HCT116 (cell line): ENCODE results near the gene C20orf144. TPM values are rescaled to one million over a fixed set of nuclear protein-coding genes. Genes with fewer than 3 reads are reported as not detected.
A peak's percentile ranks its signal among the peaks of the same experiment; 100 is the strongest.

Experiments used
- ATAC-seq: fragments of 200-7000 bp; cut with Tn5 transposase; 2 replicates; pipeline ENCODE4 v1.9.1; 2020; ENCODE audit warnings: mild to moderate bottlenecking, moderate library complexity
- BruUV-seq: library from RNA; stranded (reverse); fragments of 400-500 nt; replicated peaks from 2 replicates; lab custom pipeline; 2021; lab: Mats Ljungman, UMichigan
- CTCF ChIA-PET: fragments of 300-600 bp; sonication (Branson Sonifier 250); formaldehyde crosslinking; loops from one replicate; lab custom pipeline; 2021; ENCODE audit warnings: antibody characterized with exemption; lab: Charles Lee
- POLR2A ChIA-PET: fragments of 300-600, 350-600 bp; sonication (Branson Sonifier 250); formaldehyde crosslinking; loops from one replicate; lab custom pipeline; 2021; ENCODE audit warnings: antibody characterized with exemption; lab: Charles Lee
- RAD21 ChIA-PET, 2 experiments: fragments of 300-600 bp; sonication (Branson Sonifier 250); formaldehyde crosslinking; loops; one replicate each; lab custom pipeline; 2023; ENCODE audit warnings: low total read pairs in 2 of 2; ENCODE audit not compliant: uncharacterized antibody in 2 of 2, unreplicated experiment in 2 of 2, low non-redundant PET in 1 of 2; lab: Charles Lee
- DNase-seq: peaks from one replicate; pipeline ENCODE4 v3.0.0-alpha.2; 2010; ENCODE audit warnings: low read depth, low spot score
- H2AFZ ChIP-seq: fragments of 200-600 bp; shearing (Covaris generic), sonication (generic); 2 replicates; pipeline ENCODE4 v1.6.1; 2017; ENCODE audit warnings: low read depth, mixed run types, mixed read lengths, antibody characterized with exemption, low read length; ENCODE audit not compliant: poor library complexity, severe bottlenecking
- H3K27ac ChIP-seq: 2 replicates; pipeline ENCODE4 v1.5.1; 2012; ENCODE audit warnings: low read depth, low read length
- H3K27me3 ChIP-seq: fragments of 200-600 bp; sonication (generic); 2 replicates; pipeline ENCODE4 v1.6.1; 2016; ENCODE audit warnings: mixed run types, low read length, mixed read lengths; ENCODE audit not compliant: insufficient read depth
- H3K36me3 ChIP-seq, 2 experiments: fragments of 200-500 bp in 1 of 2; fragments of 200-600 bp in 1 of 2; sonication (Bioruptor generic) in 1 of 2; sonication (generic) in 1 of 2; 2 replicates each; pipeline versions ENCODE4 v1.5.1 to v1.6.1; 2014 to 2016; ENCODE audit warnings: low read length in 2 of 2, inconsistent platforms in 1 of 2, mixed read lengths in 1 of 2, mixed run types in 1 of 2; ENCODE audit not compliant: insufficient read depth in 2 of 2, control insufficient read depth in 1 of 2
- H3K4me1 ChIP-seq, 2 experiments: fragments of 200-600 bp in 1 of 2; sonication (generic) in 1 of 2; 2 replicates each; pipeline versions ENCODE4 v1.5.1 to v1.6.1; 2012 to 2017; ENCODE audit warnings: low read length in 2 of 2, inconsistent platforms in 1 of 2, mild to moderate bottlenecking in 1 of 2, mixed read lengths in 1 of 2, mixed run types in 1 of 2, moderate library complexity in 1 of 2; ENCODE audit not compliant: insufficient read depth in 2 of 2, control insufficient read depth in 1 of 2
- H3K4me2 ChIP-seq: fragments of 200-600 bp; sonication (generic); 2 replicates; pipeline ENCODE4 v1.6.1; 2017; ENCODE audit warnings: mixed run types, low read length, mixed read lengths
- H3K4me3 ChIP-seq, 2 experiments: fragments of 200-600 bp in 1 of 2; sonication (generic) in 1 of 2; replicated peaks in 1 of 2; 2 replicates each; pipeline ENCODE4 v1.5.1; 2011 to 2016; ENCODE audit warnings: low read length in 2 of 2, control low read depth in 1 of 2, low read depth in 1 of 2, mild to moderate bottlenecking in 1 of 2, mixed read lengths in 1 of 2, mixed run types in 1 of 2
- H3K79me2 ChIP-seq: fragments of 200-600 bp; sonication (generic); 2 replicates; pipeline ENCODE4 v1.6.1; 2017; ENCODE audit warnings: mild to moderate bottlenecking, mixed run types, low read length, moderate library complexity, mixed read lengths; ENCODE audit not compliant: insufficient read depth
- H3K9ac ChIP-seq: fragments of 200-600 bp; sonication (generic); 2 replicates; pipeline ENCODE4 v1.6.1; 2016; ENCODE audit warnings: low read length, mixed read lengths
- H3K9me2 ChIP-seq: fragments of 200-600 bp; sonication (generic), shearing (Covaris generic); 2 replicates; pipeline ENCODE4 v1.6.1; 2017; ENCODE audit warnings: mixed run types, mild to moderate bottlenecking, moderate library complexity; ENCODE audit not compliant: insufficient read depth
- H3K9me3 ChIP-seq, 2 experiments: fragments of 200-500 bp in 1 of 2; fragments of 200-600 bp in 1 of 2; sonication (Bioruptor generic) in 1 of 2; sonication (generic) in 1 of 2; 2 replicates each; pipeline ENCODE4 v1.6.1; 2014 to 2017; ENCODE audit warnings: low read length in 2 of 2, mixed read lengths in 2 of 2, inconsistent platforms in 1 of 2, low read depth in 1 of 2, mild to moderate bottlenecking in 1 of 2, mixed run types in 1 of 2, moderate library complexity in 1 of 2; ENCODE audit not compliant: control insufficient read depth in 1 of 2, insufficient read depth in 1 of 2
- H4K20me1 ChIP-seq: fragments of 200-600 bp; sonication (generic), shearing (Covaris generic); 2 replicates; pipeline ENCODE4 v1.6.1; 2017; ENCODE audit warnings: mixed run types, mild to moderate bottlenecking, moderate library complexity; ENCODE audit not compliant: insufficient read depth
- EGR1 ChIP-seq: IDR thresholded peaks from 2 replicates; pipeline ENCODE4 v1.6.1; 2012; ENCODE audit warnings: low read depth
- EZH2 ChIP-seq: fragments of 200-600 bp; sonication (generic); IDR thresholded peaks from 2 replicates; pipeline ENCODE4 v1.6.1; 2017; ENCODE audit warnings: antibody characterized with exemption, mixed run types
- MAX ChIP-seq: IDR thresholded peaks from 2 replicates; pipeline ENCODE4 v1.6.1; 2012
- POLR2A ChIP-seq: IDR thresholded peaks from 2 replicates; pipeline ENCODE4 v1.7.0; 2011; ENCODE audit warnings: borderline replicate concordance; ENCODE audit not compliant: insufficient read depth, insufficient read length; ENCODE audit errors: extremely low read depth
- REST ChIP-seq: IDR thresholded peaks from 2 replicates; pipeline ENCODE4 v1.6.1; 2012; ENCODE audit warnings: low read depth
- SIN3A ChIP-seq: IDR thresholded peaks from 2 replicates; pipeline ENCODE4 v1.6.1; 2012; ENCODE audit warnings: low read depth
- YY1 ChIP-seq: IDR thresholded peaks from 2 replicates; pipeline ENCODE4 v1.6.1; 2011; ENCODE audit warnings: low read length, low read depth, moderate library complexity, mild to moderate bottlenecking; ENCODE audit not compliant: insufficient replicate concordance; ENCODE audit errors: extremely low read depth
- ZNF274 ChIP-seq: fragments of 200-500 bp; sonication (Bioruptor generic); IDR thresholded peaks from 2 replicates; pipeline ENCODE4 v1.6.1; 2014; ENCODE audit warnings: mild to moderate bottlenecking, low read depth, low read length, inconsistent platforms
- intact Hi-C: fragments of 100-400 bp; cut with micrococcal nuclease; formaldehyde crosslinking; loops from 2 replicates; pipeline ENCODE4 v1.10.0; 2022
- total RNA-seq: library from RNA; stranded (reverse); gene quantifications from one replicate; pipeline ENCODE4 v1.2.1, GENCODE V29; 2021; ENCODE audit not compliant: unreplicated experiment

C20orf144 gene
- total RNA-seq, 1 experiment from 2014 or later = 0.37 TPM

- Histone ChIP-seq H2AFZ (no peak overlapping the region), H3K9me3 (no peaks in the 10 kb centered on the region), H3K27me3 (no peaks in the 10 kb centered on the region), H3K79me2 (no peaks in the 10 kb centered on the region), H3K4me3 (no peak overlapping the region), H3K36me3 (0 out of 4 replicates have a peak, but pooled peaks cover 0 to 5% of the 10 kb centered on the region in 2 experiments), H3K4me1 (peaks cover 4 to 23% of the 10 kb centered on the region in 2 experiments; a peak in 3 of 4 replicates), H3K27ac (0 out of 2 replicates have a peak overlapping the region, but pooled peaks have one; percentile 9), H3K9ac (no peak overlapping the region), H3K4me2 (peak overlapping the region; percentile 38), H3K9me2 (no peaks in the 10 kb centered on the region), H4K20me1 (no peaks in the 10 kb centered on the region)
- CTCF ChIA-PET = no interaction called here
- RAD21 ChIA-PET = no interaction called here
- TF ChIP-seq EZH2 = no peak
- no peak for TF ChIP-seq SIN3A
- TF ChIP-seq EGR1 = no peak
- no peak for TF ChIP-seq REST
- TF ChIP-seq YY1 = no peak
- TF ChIP-seq MAX = no peak
- TF ChIP-seq POLR2A = no peak
- TF ChIP-seq ZNF274 = no peak
- ATAC-seq (no peak), DNase-seq (no peak)
- BruUV-seq = no TSS peak
- intact Hi-C loops = no loop called here
- POLR2A ChIA-PET = no interaction called here
Measured at GRCh38 chr20:33710681-33711445, 48.7 kb downstream of the C20orf144 start.
